GM21717 (cell line): ENCODE measurements around the gene BPHL.
"Not testable (repeated sequence)": the region's sequence is repeated elsewhere in the genome, so short reads cannot be mapped to it uniquely, and the experiment has no call there.

Source experiments
- ATAC-seq: cut with Tn5 transposase; IDR thresholded peaks from one replicate; pipeline ENCODE4 v1.9.1; 2021; ENCODE audit warnings: mild to moderate bottlenecking, moderate library complexity; ENCODE audit not compliant: unreplicated experiment

Gene BPHL

DNA sequence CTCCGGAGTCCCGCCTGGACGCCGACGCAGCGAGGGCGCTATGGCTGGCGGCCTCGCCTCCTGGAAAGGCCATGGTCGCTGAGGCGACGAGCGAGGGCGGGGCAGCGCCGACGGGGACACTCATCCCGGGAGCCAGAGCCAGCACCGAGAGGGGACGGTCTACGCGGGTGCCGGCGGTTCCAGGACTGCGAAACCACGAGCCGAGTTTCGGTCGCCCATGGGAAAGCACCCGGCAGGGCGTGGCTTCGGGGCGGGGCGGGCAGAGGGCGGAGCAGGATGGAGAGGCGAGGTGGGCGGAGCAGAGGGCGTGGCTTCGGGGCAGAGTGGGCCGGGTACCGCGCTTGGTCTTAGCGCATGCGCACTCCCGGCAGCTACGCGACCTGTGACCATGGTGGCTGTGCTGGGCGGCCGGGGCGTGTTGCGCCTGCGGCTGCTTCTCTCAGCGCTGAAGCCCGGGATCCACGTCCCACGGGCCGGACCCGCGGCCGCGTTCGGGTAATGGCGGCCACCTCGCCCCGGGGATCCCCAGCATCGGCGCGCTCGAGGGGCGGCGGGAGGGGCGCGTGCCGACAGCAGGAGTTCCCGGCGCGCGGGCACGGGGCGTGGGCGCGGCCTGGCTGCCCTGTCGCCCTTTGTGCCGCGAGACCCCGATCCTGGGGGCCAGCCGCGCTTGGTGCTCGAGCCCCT is at the start of gene BPHL:
Gene BPHL (plus strand): TSS at position 359 of the 687 bp plus-strand sequence. CDS start 30 bp downstream, at position 389.
- peak; percentile 77 for ATAC-seq

DNA sequence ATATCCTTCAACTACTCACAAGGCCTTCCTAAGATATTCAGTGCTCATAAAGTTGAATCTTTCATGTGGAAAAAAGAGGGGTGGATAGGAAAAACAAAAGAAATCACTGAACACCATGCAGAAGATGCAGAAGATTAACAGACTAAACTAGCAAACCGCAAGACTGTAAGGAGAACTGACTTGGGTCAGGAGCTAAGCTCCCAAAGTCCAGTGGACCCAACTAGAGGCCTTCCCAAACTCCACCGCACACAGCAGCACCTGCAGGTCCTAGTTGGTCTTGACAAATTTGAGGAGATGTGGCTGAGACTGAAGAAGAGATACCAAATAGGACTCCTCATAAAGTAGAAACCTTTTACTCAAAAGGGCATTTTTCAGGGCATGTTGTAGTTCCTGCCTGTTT is 46.9 kb upstream of the BPHL start:
- ATAC-seq = no peak

- ATAC-seq = no peak
These were observed 45.7 kb upstream of the BPHL start for GRCh38 chr6:3072798-3073197.

DNA sequence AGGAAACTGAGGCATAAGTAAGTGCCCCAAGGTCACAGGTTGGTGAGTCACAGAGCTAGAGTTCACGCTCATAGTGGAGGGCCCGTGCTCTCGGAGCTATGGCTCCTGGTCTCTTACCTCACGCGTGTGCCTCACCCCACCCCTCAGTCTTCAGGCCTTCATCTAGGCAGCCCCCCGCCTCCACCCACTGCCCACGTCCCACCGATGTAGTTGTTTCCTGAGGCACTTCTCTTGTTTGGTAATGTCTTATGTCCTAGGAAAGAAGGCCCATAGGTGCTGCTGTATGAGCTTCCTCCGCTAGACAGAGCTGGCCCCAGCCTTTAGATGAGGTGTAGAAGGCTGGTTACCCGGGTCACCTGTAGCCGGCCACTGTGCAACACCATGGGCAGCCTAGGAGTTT is 45.1 kb upstream of the BPHL start:
- ATAC-seq = no peak

DNA sequence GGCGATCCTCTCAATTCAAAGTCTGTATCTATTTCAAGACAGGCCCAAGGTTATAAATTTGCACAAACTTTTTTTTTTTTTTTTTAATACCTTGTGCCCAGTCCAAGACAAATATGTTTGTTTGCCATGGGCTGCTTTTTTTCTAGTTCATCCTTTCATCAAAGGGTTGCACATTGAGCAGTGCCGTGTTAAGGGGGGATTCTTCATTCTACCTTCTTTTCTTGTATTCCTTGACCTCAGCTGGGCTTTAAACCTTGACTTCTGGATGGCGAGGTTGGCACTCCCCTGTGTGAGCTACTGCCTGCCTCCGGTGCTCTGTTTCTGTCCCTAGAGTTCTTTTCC is 42.8 kb upstream of the BPHL start:
- ATAC-seq = no peak

DNA sequence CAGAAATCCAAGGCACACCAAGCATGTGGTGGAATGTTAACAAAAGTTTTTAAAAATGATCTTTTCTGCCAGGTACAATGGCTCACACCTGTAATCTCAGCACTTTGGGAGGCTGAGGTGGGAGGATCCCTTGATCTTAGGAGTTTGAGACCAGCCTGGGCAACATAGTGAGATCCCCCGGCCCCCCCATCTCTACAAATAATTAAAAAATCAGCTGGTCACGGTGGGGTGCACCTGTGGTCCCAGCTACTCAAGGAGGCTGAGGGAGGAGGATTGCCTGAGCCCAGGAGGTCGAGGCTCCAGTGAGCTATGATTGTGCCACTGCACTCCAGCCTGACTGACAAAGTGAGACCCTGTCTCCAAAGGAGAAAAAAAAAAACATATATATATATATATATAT is 42.2 kb upstream of the BPHL start:
- ATAC-seq = no peak

DNA sequence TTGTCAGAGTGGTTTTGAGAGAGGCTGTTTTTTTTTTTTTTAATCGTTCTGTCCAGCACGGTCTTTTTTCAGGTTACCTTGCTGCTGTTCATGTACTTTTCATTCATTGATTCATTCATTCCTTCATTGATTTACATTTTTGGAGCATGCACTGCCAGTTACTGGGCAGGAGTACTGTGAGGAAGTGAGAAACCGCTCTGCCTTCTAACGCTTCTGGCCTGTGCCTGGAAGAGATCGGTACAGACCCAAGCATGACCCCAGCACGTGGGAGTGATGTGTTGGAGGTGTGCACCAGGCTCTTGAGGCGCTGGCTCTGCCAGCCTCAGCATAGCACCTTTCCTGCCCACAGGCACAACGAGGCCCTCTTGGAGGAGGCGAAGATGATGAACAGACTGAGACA is 41.1 kb upstream of the BPHL start:
- no peak for ATAC-seq

DNA sequence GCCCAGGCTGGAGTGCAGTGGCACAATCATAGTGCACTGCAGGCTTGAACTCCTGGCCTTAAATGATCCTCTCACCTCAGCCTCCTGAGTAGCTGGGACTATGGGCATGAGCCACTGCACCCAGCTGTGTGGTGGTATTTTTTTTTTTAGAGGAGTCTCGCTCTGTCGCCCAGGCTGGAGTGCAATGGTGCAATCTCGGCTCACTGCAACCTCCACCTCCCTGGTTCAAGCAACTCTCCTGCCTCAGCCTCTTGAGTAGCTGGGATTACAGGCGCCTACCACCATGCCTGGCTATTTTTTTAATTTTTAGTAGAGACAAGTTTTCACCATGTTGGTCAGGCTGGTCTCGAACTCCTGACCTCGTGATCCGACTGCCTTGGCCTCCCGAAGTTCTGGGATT is 39.6 kb upstream of the BPHL start:
- not testable (repeated sequence) for ATAC-seq

GRCh38 chr6:3079682-3080081 is 38.8 kb upstream of the BPHL start:
- ATAC-seq = no peak

DNA sequence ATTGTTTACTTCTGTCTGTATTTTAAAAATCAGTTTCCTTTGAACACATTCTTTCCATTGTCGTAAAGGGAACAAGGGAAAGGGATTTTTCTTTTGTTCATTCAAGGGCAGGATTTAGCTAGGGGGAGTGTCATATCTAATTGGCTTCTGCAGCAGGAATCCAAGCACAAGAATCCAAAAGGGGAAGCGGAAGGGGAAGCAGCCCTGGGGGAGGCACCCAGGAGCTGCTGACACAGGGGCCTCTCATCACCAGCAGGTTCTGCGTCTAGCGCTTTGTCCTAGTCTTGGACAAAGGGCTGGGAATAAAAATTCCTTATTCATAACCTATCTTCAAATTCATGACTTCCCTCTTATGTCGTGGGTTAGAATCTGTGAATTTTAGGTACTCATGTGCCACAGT is 36.6 kb upstream of the BPHL start:
- no peak for ATAC-seq

GRCh38 chr6:3085074-3085473 is 33.4 kb upstream of the BPHL start:
- ATAC-seq = no peak

DNA sequence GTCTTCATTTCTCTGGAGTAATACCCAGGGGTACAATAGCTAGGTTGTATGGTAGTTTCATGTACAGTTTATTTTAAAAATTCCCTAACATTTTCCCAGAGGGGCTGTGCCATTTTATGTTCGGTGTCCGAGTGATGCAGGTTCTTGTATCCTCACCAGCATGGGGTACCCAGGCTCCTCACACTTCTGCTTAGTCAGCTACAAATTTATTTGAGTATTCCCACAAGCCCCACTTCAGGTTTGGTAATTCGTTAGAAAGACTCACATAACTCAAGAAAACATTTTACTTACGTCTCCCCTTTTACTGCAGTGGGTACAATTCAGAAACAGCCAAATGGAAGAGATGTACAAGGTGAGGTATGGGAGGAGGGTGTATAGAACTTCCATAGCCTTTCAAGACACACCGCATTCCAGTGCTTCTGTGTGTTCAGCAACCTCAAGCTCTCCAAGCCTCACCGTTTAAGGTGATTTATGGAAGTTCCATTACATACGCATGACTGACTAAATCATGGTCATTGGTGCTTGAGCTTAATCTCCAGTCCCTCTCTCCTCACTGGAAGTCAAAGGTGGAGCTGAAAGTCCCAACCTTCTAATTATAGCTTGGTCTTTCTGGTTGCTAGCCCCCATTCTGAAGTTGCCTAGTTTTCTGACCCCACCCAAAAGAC is 32.1 kb upstream of the BPHL start:
- ATAC-seq = no peak

GRCh38 chr6:3088446-3088845 is 30.1 kb upstream of the BPHL start:
- no peak for ATAC-seq

GRCh38 chr6:3088968-3089367 is 29.5 kb upstream of the BPHL start:
- ATAC-seq = no peak

GRCh38 chr6:3090013-3090412 is 28.5 kb upstream of the BPHL start:
- no peak for ATAC-seq

DNA sequence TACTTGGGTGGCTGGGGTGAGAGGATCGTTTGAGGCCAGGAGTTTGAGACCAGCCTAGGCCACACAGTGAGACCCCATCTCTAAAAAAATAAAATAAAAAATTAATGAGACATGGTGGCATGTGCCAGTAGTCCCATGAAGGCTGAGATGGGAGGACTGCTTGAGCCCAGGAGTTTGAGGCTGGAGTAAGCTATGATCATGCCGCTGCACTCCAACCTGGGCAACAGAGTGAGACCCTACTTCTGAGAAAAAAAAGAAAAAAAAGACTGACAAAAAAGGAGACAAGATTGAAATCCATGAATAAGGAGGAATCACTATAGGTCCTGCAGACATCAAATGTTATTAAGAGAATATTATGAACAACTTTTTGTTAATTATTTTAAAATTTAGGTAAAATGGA is 23.7 kb upstream of the BPHL start:
- no peak for ATAC-seq

- no peak for ATAC-seq
These were observed 15.6 kb upstream of the BPHL start for GRCh38 chr6:3102875-3103274.

- ATAC-seq = no peak
These were observed 9.6 kb upstream of the BPHL start for GRCh38 chr6:3108746-3109414.

- no peak for ATAC-seq
These were observed 8.8 kb upstream of the BPHL start for GRCh38 chr6:3109761-3110160.

DNA sequence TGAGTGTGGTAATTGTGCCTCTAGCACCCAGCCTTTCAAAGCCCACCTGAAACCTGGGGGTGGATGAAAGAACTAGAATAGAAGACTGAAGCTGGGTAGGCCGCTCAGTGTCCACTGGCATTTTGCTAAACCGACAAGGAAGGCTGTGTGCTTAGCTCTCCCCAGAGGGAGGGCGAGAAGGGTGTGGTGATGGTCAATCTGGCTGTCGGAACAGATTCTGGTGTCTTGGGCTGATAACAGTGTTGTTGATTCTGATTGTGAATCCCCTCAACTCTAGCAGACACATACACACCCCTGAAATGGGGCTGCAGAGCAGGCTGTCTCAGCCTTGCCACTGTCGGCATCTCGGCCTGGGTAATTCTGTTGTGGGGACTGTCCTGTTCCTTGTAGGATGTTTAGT is 4.1 kb upstream of the BPHL start:
- ATAC-seq = no peak

DNA sequence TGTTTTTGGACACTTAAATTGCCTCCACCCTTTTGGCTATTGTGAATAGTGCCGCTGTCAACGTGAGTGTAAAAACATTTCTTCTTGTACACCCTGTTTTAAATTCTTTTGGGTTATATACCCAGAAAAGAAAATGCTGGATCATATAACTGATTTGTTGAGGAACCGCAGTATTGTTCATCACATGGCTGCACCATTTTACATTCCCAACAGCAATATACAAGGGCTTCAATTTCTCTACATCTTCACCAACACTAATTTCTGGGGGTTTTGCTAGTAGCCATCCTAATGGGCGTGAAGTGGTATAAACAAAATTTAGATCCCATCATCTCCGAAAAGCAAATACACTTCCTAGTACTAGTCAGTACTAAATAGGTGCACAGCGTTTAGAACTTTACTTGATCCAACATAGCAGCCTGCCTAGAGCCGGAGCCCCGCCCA is 579 bp upstream of the BPHL start:
- ATAC-seq = no peak

- ATAC-seq = peak; percentile 29
These were observed 671 bp downstream of the BPHL start for GRCh38 chr6:3119040-3119723.
